Activated gamma-delta T cell treated with anti-CD3 and anti-CD28 coated beads, Interleukin-2, amount 50 U/mL, for 16 hours (primary cell): Measurements from ENCODE around the gene SYNE3.

Experiments
- DNase-seq: peaks from one replicate; pipeline ENCODE4 v3.0.0-alpha.2; 2020; ENCODE audit warnings: low read depth

Gene SYNE3

GRCh38 chr14:95474486-95474885, 42.0 kb downstream of the SYNE3 start:
- no peak for DNase-seq

GRCh38 chr14:95472819-95473251, 43.6 kb downstream of the SYNE3 start:
- DNase-seq, result no peak

- no peak for DNase-seq
Observed at GRCh38 chr14:95471476-95471875, 45.0 kb downstream of the SYNE3 start.

GRCh38 chr14:95471016-95471415, 45.4 kb downstream of the SYNE3 start:
- no peak for DNase-seq

- no peak for DNase-seq
Observed at GRCh38 chr14:95469134-95469481, 47.3 kb downstream of the SYNE3 start.

- no peak for DNase-seq
Observed at GRCh38 chr14:95468448-95469133, 47.9 kb downstream of the SYNE3 start.

GRCh38 chr14:95467657-95468056, 48.8 kb downstream of the SYNE3 start:
- DNase-seq, result no peak

- no peak for DNase-seq
Observed at GRCh38 chr14:95467232-95467631, 49.2 kb downstream of the SYNE3 start.
